ENCODE results near the gene KIF1A.

KIF1A gene

GRCh38 chr2:240796543-240797499, 23.2 kb downstream of the KIF1A start:
- no peak for DNase-seq

- DNase-seq, result no peak
These were observed 24.0 kb downstream of the KIF1A start for GRCh38 chr2:240795916-240796510.

GRCh38 chr2:240795454-240795853, 24.6 kb downstream of the KIF1A start:
- no peak for DNase-seq

- DNase-seq, result no peak
These were observed 25.8 kb downstream of the KIF1A start for GRCh38 chr2:240794178-240794721.

GRCh38 chr2:240793313-240794177, 26.5 kb downstream of the KIF1A start:
- DNase-seq, result no peak

- no peak for DNase-seq
These were observed 27.2 kb downstream of the KIF1A start for GRCh38 chr2:240792629-240793312.

GRCh38 chr2:240791821-240792628, 28.0 kb downstream of the KIF1A start:
- no peak for DNase-seq

GRCh38 chr2:240791221-240791800, 28.7 kb downstream of the KIF1A start:
- DNase-seq, result no peak

GRCh38 chr2:240790370-240791220, 29.4 kb downstream of the KIF1A start:
- DNase-seq, result no peak

GRCh38 chr2:240789501-240790369, 30.3 kb downstream of the KIF1A start:
- DNase-seq, result no peak

- DNase-seq, result no peak
These were observed 31.0 kb downstream of the KIF1A start for GRCh38 chr2:240789051-240789453.

GRCh38 chr2:240788482-240788881, 31.5 kb downstream of the KIF1A start:
- DNase-seq, result no peak

GRCh38 chr2:240787521-240788472, 32.2 kb downstream of the KIF1A start:
- DNase-seq, result no peak

- no peak for DNase-seq
These were observed 33.1 kb downstream of the KIF1A start for GRCh38 chr2:240786871-240787311.

- no peak for DNase-seq
These were observed 33.6 kb downstream of the KIF1A start for GRCh38 chr2:240786355-240786841.

- DNase-seq, result no peak
These were observed 34.3 kb downstream of the KIF1A start for GRCh38 chr2:240785424-240786335.
